OCI-LY3 (cell line): Measurements from ENCODE around the gene RNF128.
"Not testable (repeated sequence)": the region's sequence is repeated elsewhere in the genome, so short reads cannot be mapped to it uniquely, and the experiment has no call there.

Experiments used
- CTCF ChIP-seq: fragments of 200-600, 300-600 bp; sonication (generic); IDR thresholded peaks from 2 replicates; pipeline ENCODE4 v1.5.1; 2014; ENCODE audit warnings: antibody characterized with exemption, low read length, low read depth
- EZH2phosphoT487 ChIP-seq: fragments of 200-600 bp; shearing (Covaris generic); IDR thresholded peaks from 2 replicates; pipeline ENCODE4 v1.6.1; 2018; ENCODE audit warnings: antibody characterized with exemption, mixed run types, low read depth

- not testable (repeated sequence) for TF ChIP-seq CTCF, EZH2phosphoT487
These were observed 42.8 kb downstream of the RNF128 start for GRCh38 chrX:106769288-106769687.
